ENCODE data around the gene KRT28. TPM values are rescaled to one million over a fixed set of nuclear protein-coding genes. Genes with fewer than 3 reads are reported as not detected.

KRT28 gene, protein sequence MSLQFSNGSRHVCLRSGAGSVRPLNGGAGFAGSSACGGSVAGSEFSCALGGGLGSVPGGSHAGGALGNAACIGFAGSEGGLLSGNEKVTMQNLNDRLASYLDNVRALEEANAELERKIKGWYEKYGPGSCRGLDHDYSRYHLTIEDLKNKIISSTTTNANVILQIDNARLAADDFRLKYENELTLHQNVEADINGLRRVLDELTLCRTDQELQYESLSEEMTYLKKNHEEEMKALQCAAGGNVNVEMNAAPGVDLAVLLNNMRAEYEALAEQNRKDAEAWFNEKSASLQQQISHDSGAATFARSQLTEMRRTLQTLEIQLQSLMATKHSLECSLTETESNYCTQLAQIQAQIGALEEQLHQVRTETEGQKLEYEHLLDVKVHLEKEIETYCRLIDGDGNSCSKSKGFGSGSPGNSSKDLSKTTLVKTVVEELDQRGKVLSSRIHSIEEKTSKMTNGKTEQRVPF
- total RNA-seq (2014; rRNA removed; shearing (Covaris generic)) (not detected in 2 replicates), polyA plus RNA-seq (2016; fragmentation: Nextera tagmentation; extraction: Ambion mirVana) (not detected in 2 replicates)
- long read RNA-seq = 0 reads

DNA sequence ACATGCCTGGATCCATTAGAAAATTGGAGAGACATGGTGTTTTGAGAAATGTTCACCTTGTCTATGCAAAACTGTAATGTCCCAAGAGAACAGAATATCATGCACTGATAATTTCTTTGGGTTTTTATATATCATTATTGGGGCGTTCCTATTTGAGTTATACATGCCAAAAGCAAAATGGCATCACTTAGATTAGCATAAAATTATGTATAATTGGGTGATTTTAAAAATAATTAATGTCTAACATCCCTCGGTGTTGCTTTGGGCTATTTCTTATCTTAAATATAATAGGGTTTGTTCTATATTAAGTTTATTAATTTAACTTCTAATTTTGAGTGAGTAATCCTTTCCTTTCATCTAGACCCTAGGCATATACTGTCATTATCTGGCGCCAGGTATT lies at the start of gene KRT28:
Gene KRT28, minus strand, starts transcription at position 101 of the 400 bp plus-strand sequence. Its CDS starts 66 bp downstream, at position 35.
- no peaks in the 10 kb centered on the region for H3K36me3 Mint-ChIP-seq (ENCODE audit: low read depth)
- peaks cover 5% of the 10 kb centered on the region for H3K27me3 Mint-ChIP-seq (ENCODE audit: insufficient read depth, low read depth, poor library complexity)
- Histone ChIP-seq H4K20me1 (replicated peaks; ENCODE audit: insufficient read depth) (no peaks in the 10 kb centered on the region), H3K4me3 (no peak within 1 kb of the TSS), H3K4me1 (ENCODE audit: insufficient read depth) (no peaks in the 10 kb centered on the region), H3K36me3 (ENCODE audit: insufficient read depth) (no peaks in the 10 kb centered on the region), H2AFZ (no peak within 1 kb of the TSS), H3K9me2 (ENCODE audit: insufficient read depth) (no peaks in the 10 kb centered on the region), H3K27me3 (ENCODE audit: insufficient read depth) (0 out of 2 replicates have a peak, but pooled peaks cover 3% of the 10 kb centered on the region), H3F3A (replicated peaks; ENCODE audit: low read depth) (no peaks in the 10 kb centered on the region), H3K79me2 (replicated peaks; ENCODE audit: insufficient read depth) (no peaks in the 10 kb centered on the region), H3K4me2 (no peak within 1 kb of the TSS), H3K27ac (ENCODE audit: low read depth) (no peak within 1 kb of the TSS)
- H3K4me1 Mint-ChIP-seq = peaks cover 6% of the 10 kb centered on the region
- TF ChIP-seq STAT1 (IDR thresholded peaks at IDR 0.05; ENCODE audit: unreplicated experiment) = no peak
- no peak for TF ChIP-seq NANOG (IDR thresholded peaks at IDR 0.05; ENCODE audit: borderline replicate concordance)
- TF ChIP-seq EZH2phosphoT487 (IDR thresholded peaks at IDR 0.05; ENCODE audit: unreplicated experiment) = no peak
- no peak for TF ChIP-seq POLR2AphosphoS5 (IDR thresholded peaks at IDR 0.05; ENCODE audit: low read depth)
- no peak for TF ChIP-seq JUNB (IDR thresholded peaks at IDR 0.05; ENCODE audit: unreplicated experiment)
- TF ChIP-seq, protein P1, sequence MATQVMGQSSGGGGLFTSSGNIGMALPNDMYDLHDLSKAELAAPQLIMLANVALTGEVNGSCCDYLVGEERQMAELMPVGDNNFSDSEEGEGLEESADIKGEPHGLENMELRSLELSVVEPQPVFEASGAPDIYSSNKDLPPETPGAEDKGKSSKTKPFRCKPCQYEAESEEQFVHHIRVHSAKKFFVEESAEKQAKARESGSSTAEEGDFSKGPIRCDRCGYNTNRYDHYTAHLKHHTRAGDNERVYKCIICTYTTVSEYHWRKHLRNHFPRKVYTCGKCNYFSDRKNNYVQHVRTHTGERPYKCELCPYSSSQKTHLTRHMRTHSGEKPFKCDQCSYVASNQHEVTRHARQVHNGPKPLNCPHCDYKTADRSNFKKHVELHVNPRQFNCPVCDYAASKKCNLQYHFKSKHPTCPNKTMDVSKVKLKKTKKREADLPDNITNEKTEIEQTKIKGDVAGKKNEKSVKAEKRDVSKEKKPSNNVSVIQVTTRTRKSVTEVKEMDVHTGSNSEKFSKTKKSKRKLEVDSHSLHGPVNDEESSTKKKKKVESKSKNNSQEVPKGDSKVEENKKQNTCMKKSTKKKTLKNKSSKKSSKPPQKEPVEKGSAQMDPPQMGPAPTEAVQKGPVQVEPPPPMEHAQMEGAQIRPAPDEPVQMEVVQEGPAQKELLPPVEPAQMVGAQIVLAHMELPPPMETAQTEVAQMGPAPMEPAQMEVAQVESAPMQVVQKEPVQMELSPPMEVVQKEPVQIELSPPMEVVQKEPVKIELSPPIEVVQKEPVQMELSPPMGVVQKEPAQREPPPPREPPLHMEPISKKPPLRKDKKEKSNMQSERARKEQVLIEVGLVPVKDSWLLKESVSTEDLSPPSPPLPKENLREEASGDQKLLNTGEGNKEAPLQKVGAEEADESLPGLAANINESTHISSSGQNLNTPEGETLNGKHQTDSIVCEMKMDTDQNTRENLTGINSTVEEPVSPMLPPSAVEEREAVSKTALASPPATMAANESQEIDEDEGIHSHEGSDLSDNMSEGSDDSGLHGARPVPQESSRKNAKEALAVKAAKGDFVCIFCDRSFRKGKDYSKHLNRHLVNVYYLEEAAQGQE (IDR thresholded peaks at IDR 0.05; ENCODE audit: unreplicated experiment) = no peak
- TF ChIP-seq EZH2 (IDR thresholded peaks at IDR 0.05; ENCODE audit: low read depth, unreplicated experiment) = no peak
- TF ChIP-seq, protein P2, sequence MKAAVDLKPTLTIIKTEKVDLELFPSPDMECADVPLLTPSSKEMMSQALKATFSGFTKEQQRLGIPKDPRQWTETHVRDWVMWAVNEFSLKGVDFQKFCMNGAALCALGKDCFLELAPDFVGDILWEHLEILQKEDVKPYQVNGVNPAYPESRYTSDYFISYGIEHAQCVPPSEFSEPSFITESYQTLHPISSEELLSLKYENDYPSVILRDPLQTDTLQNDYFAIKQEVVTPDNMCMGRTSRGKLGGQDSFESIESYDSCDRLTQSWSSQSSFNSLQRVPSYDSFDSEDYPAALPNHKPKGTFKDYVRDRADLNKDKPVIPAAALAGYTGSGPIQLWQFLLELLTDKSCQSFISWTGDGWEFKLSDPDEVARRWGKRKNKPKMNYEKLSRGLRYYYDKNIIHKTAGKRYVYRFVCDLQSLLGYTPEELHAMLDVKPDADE (IDR thresholded peaks at IDR 0.05) = no peak
- no peak for TF ChIP-seq CREB1 (CRISPR knock-in tag; IDR thresholded peaks at IDR 0.05; ENCODE audit: low read depth)
- no peak for TF ChIP-seq ZNF331 (CRISPR knock-in tag; IDR thresholded peaks at IDR 0.05; ENCODE audit: low read depth)
- H3K9me3 Mint-ChIP-seq = 0 out of 3 replicates have a peak, but pooled peaks cover under 1% of the 10 kb centered on the region
- DNase-seq (ENCODE audit: low spot score) = no peak
- ATAC-seq = no peak
- H3K27ac Mint-ChIP-seq = no peak within 1 kb of the TSS
- no peak within 1 kb of the TSS for H3K4me3 Mint-ChIP-seq

All from GM23338 (cell line).